IMR-90 (cell line): ENCODE measurements around the gene PHF8.

Experiments
- BHLHE40 ChIP-seq: fragments of 150-350 bp; IDR thresholded peaks from 2 replicates; pipeline ENCODE4 v1.6.1; 2016; ENCODE audit warnings: mild to moderate bottlenecking, low read depth, low read length
- POLR2A ChIP-seq: IDR thresholded peaks from 2 replicates; pipeline ENCODE4 v1.6.1; 2012; ENCODE audit warnings: mild to moderate bottlenecking, low read depth, low read length
- RAD21 ChIP-seq: IDR thresholded peaks from 2 replicates; pipeline ENCODE4 v1.6.1; 2012; ENCODE audit warnings: low read length, improper control_type of control experiment
- RCOR1 ChIP-seq: IDR thresholded peaks from 2 replicates; pipeline ENCODE4 v1.6.1; 2012; ENCODE audit warnings: mild to moderate bottlenecking, low read length, improper control_type of control experiment; ENCODE audit not compliant: insufficient replicate concordance
- RFX5 ChIP-seq: IDR thresholded peaks from 2 replicates; pipeline ENCODE4 v1.8.0; 2012; ENCODE audit warnings: low read depth, mild to moderate bottlenecking, low read length, moderate library complexity
- TF ChIP-seq, protein P1 (sequence below): conservative IDR thresholded peaks from 2 replicates; pipeline ENCODE4 v1.5.1; 2012; ENCODE audit warnings: mild to moderate bottlenecking, low read depth, low read length, improper control_type of control experiment

DNA sequence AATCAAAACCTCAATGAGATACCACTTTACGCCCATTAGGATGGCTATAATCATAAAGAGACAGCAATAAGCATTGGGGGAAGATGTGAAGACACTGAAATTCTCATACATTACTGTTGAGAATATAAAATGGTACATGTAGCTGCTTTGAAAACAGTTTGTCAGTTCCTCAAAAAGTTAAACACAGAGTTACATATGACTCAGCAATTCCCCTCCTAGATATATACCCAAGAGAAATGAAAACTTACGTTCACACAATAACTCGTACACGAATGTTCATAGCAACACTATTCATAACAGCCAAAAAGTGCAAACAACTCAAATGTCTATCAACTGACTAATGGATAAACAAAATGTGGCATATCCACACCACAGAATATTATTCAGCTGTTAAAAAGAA lies 36.6 kb downstream of the PHF8 start:
- TF ChIP-seq POLR2A (no peak), RFX5 (no peak), RAD21 (no peak), BHLHE40 (no peak), RCOR1 (no peak)
- TF ChIP-seq, protein P1, sequence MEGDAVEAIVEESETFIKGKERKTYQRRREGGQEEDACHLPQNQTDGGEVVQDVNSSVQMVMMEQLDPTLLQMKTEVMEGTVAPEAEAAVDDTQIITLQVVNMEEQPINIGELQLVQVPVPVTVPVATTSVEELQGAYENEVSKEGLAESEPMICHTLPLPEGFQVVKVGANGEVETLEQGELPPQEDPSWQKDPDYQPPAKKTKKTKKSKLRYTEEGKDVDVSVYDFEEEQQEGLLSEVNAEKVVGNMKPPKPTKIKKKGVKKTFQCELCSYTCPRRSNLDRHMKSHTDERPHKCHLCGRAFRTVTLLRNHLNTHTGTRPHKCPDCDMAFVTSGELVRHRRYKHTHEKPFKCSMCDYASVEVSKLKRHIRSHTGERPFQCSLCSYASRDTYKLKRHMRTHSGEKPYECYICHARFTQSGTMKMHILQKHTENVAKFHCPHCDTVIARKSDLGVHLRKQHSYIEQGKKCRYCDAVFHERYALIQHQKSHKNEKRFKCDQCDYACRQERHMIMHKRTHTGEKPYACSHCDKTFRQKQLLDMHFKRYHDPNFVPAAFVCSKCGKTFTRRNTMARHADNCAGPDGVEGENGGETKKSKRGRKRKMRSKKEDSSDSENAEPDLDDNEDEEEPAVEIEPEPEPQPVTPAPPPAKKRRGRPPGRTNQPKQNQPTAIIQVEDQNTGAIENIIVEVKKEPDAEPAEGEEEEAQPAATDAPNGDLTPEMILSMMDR: no peak
